Measurements from ENCODE around the gene SENP5. TPM values are rescaled to one million over a fixed set of nuclear protein-coding genes. Genes with fewer than 3 reads are reported as not detected.
A peak's percentile ranks its signal among the peaks of the same experiment; 100 is the strongest.
"Not testable (repeated sequence)": the region's sequence is repeated elsewhere in the genome, so short reads cannot be mapped to it uniquely, and the experiment has no call there.

Gene SENP5
- polyA plus RNA-seq, 4 donors, result 4.9 to 20.3 (median 5.4) TPM

DNA sequence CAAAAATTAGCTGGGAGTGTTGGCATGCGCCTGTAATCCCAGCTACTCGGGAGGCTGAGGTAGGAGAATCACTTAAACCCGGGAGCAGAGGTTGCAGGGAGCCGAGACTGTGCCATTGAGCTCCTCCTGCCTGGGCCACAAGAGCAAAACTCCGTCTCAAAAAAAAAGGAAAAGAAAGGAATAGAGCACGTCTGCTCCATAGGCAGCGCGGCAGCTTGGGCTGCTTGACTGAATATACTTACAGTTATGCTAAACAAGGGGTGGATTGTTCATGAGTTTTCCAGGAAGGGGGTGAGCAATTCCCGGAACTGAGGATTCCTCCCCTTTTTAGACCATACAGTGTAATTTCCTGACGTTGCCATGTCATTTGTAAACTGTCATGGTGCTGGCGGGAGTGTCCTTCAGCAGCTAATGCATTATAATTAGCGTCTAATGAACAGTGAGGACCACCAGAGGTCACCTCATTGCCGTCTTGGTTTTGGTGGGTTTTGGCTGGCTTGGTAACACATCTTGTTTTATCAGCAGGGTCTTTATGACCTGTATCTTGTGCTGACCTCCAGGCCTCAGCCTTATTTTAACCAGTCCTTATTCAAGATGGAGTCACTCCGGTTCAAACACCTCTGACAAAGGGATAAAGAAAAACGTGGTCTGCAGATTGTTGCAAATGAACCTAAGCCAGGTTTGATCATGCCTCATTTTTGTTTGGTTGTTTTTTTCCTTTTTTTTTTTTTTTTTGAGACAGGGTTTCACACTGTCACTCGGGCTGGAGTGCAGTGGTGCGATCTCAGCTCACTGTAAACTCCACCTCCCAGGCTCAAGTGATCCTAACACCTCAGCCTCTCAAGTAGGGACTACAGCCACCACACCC is 24.9 kb upstream of the SENP5 start:
- Histone ChIP-seq H3K27ac (ENCODE audit: low read depth in 1 of 3, low read length in 2 of 3) (no peak overlapping the region), H3K4me3 (ENCODE audit: low read depth in 1 of 3, low read length in 3 of 3) (no peak overlapping the region), H3K27me3 (ENCODE audit: control insufficient read depth in 3 of 3, insufficient read depth in 3 of 3, low read length in 3 of 3) (no peaks in the 10 kb centered on the region), H3K36me3 (ENCODE audit: control insufficient read depth in 3 of 3, insufficient read depth in 2 of 3, low read depth in 1 of 3, low read length in 3 of 3) (no peaks in the 10 kb centered on the region), H3K4me1 (ENCODE audit: control insufficient read depth in 3 of 3, insufficient read depth in 2 of 3, low read depth in 1 of 3, low read length in 2 of 3) (no peaks in the 10 kb centered on the region), H3K9me3 (ENCODE audit: control insufficient read depth in 2 of 2, insufficient read depth in 1 of 2, low read depth in 1 of 2, low read length in 1 of 2) (no peaks in the 10 kb centered on the region)
- FAIRE-seq (no peak), DNase-seq (peak in 1 of 2 donors; percentile 16)
- whole genome bisulfite sequencing, 3 donors, result 61 to 82% (median 77%) methylated on average over 17 of the region's 17 CpGs

DNA sequence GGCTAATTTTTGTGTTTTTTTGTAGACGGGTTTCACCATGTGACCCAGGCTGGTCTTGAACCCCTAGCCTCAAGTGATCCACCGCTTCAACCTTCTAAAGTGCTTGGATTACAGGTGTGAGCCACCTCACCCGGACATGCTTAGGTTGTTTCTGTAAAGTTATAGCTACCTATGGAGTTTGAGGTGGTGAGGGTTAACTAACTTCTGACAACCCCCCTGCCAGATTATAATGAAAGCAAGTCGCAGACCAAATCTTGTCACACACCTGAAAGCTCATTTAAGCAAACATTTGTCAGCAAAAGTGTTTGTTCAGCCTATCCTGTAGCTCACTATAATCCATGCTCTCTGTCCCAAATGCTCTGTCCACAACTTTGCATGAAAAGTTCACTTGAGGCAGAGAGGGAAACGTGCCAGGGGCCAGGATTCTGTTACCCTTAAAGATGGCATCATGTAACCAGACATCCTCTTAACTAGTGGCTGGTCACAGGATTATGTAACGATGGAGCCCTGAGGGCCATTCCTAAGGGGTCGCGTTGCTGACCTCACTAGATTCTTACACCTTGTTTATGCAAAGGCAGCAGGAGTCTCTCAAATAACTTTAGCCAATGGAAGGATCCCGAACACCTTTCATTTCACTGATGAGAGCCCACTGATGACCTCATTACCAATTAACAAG is 24.1 kb upstream of the SENP5 start:
- WGBS, 3 donors, result 79 to 82% (median 80%) methylated on average over 9 of the region's 9 CpGs
- Histone ChIP-seq H3K9me3 (ENCODE audit: control insufficient read depth in 2 of 2, insufficient read depth in 1 of 2, low read depth in 1 of 2, low read length in 1 of 2) (peaks cover 0 to 3% of the 10 kb centered on the region in 2 donors), H3K27ac (ENCODE audit: low read depth in 1 of 3, low read length in 2 of 3) (no peak overlapping the region), H3K27me3 (ENCODE audit: control insufficient read depth in 3 of 3, insufficient read depth in 3 of 3, low read length in 3 of 3) (no peaks in the 10 kb centered on the region), H3K36me3 (ENCODE audit: control insufficient read depth in 3 of 3, insufficient read depth in 2 of 3, low read depth in 1 of 3, low read length in 3 of 3) (no peaks in the 10 kb centered on the region), H3K4me3 (ENCODE audit: low read depth in 1 of 3, low read length in 3 of 3) (no peak overlapping the region), H3K4me1 (ENCODE audit: control insufficient read depth in 3 of 3, insufficient read depth in 2 of 3, low read depth in 1 of 3, low read length in 2 of 3) (no peaks in the 10 kb centered on the region)
- DNase-seq (no peak), FAIRE-seq (no peak)

GRCh38 chr3:196844235-196845219 is 23.2 kb upstream of the SENP5 start:
- DNase-seq; H3K4me3 ChIP-seq (ENCODE audit: low read depth in 1 of 3, low read length in 3 of 3); H3K36me3 ChIP-seq (ENCODE audit: control insufficient read depth in 3 of 3, insufficient read depth in 2 of 3, low read depth in 1 of 3, low read length in 3 of 3); H3K27me3 ChIP-seq (ENCODE audit: control insufficient read depth in 3 of 3, insufficient read depth in 3 of 3, low read length in 3 of 3); H3K27ac ChIP-seq (ENCODE audit: low read depth in 1 of 3, low read length in 2 of 3); H3K4me1 ChIP-seq (ENCODE audit: control insufficient read depth in 3 of 3, insufficient read depth in 2 of 3, low read depth in 1 of 3, low read length in 2 of 3); H3K9me3 ChIP-seq (ENCODE audit: control insufficient read depth in 2 of 2, insufficient read depth in 1 of 2, low read depth in 1 of 2, low read length in 1 of 2); FAIRE-seq: not testable (repeated sequence)
- WGBS, 3 donors, result 87 to 90% (median 88%) methylated on average over 20 of the region's 22 CpGs

GRCh38 chr3:196848375-196848774 is 19.3 kb upstream of the SENP5 start:
- H3K36me3 ChIP-seq (ENCODE audit: control insufficient read depth in 3 of 3, insufficient read depth in 2 of 3, low read depth in 1 of 3, low read length in 3 of 3); H3K4me1 ChIP-seq (ENCODE audit: control insufficient read depth in 3 of 3, insufficient read depth in 2 of 3, low read depth in 1 of 3, low read length in 2 of 3); H3K4me3 ChIP-seq (ENCODE audit: low read depth in 1 of 3, low read length in 3 of 3); H3K27ac ChIP-seq (ENCODE audit: low read depth in 1 of 3, low read length in 2 of 3); FAIRE-seq; H3K27me3 ChIP-seq (ENCODE audit: control insufficient read depth in 3 of 3, insufficient read depth in 3 of 3, low read length in 3 of 3); H3K9me3 ChIP-seq (ENCODE audit: control insufficient read depth in 2 of 2, insufficient read depth in 1 of 2, low read depth in 1 of 2, low read length in 1 of 2); DNase-seq: not testable (repeated sequence)
- WGBS, 3 donors, result 85 to 89% (median 86%) methylated on average over 4 of the region's 4 CpGs

GRCh38 chr3:196849180-196849741 is 18.5 kb upstream of the SENP5 start:
- Histone ChIP-seq H3K4me1 (ENCODE audit: control insufficient read depth in 3 of 3, insufficient read depth in 2 of 3, low read depth in 1 of 3, low read length in 2 of 3) (no peaks in the 10 kb centered on the region), H3K36me3 (ENCODE audit: control insufficient read depth in 3 of 3, insufficient read depth in 2 of 3, low read depth in 1 of 3, low read length in 3 of 3) (no peaks in the 10 kb centered on the region), H3K27ac (ENCODE audit: low read depth in 1 of 3, low read length in 2 of 3) (no peak overlapping the region), H3K9me3 (ENCODE audit: control insufficient read depth in 2 of 2, insufficient read depth in 1 of 2, low read depth in 1 of 2, low read length in 1 of 2) (peaks cover 0 to 7% of the 10 kb centered on the region in 2 donors), H3K4me3 (ENCODE audit: low read depth in 1 of 3, low read length in 3 of 3) (no peak overlapping the region), H3K27me3 (ENCODE audit: control insufficient read depth in 3 of 3, insufficient read depth in 3 of 3, low read length in 3 of 3) (no peaks in the 10 kb centered on the region)
- 75 to 83% (median 81%) methylated on average over 11 of the region's 11 CpGs for WGBS, 3 donors
- DNase-seq (no peak), FAIRE-seq (no peak)

DNA sequence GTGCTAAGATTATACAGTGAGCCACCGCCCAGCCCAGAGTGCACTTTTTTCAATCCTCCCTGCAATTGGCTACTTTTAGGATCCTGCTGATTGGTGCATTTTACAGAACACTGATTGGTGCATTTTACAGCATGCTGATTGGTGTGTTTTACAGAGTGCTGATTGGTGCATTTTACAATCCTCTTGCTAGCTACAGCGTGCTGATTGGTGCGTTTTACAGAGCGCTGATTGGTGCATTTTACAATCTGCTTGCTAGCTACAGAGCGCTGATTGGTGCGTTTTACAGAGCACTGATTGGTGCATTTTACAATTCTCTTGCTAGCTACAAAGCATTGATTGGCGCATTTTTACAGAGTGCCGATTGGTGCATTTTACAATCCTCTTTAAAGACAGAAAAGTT is 4.7 kb upstream of the SENP5 start:
- FAIRE-seq; H3K4me3 ChIP-seq (ENCODE audit: low read depth in 1 of 3, low read length in 3 of 3); H3K36me3 ChIP-seq (ENCODE audit: control insufficient read depth in 3 of 3, insufficient read depth in 2 of 3, low read depth in 1 of 3, low read length in 3 of 3); H3K4me1 ChIP-seq (ENCODE audit: control insufficient read depth in 3 of 3, insufficient read depth in 2 of 3, low read depth in 1 of 3, low read length in 2 of 3); DNase-seq; H3K27ac ChIP-seq (ENCODE audit: low read depth in 1 of 3, low read length in 2 of 3); H3K27me3 ChIP-seq (ENCODE audit: control insufficient read depth in 3 of 3, insufficient read depth in 3 of 3, low read length in 3 of 3); H3K9me3 ChIP-seq (ENCODE audit: control insufficient read depth in 2 of 2, insufficient read depth in 1 of 2, low read depth in 1 of 2, low read length in 1 of 2): not testable (repeated sequence)
- WGBS, 3 donors, result 94 to 96% (median 95%) methylated on average over 8 of the region's 8 CpGs

DNA sequence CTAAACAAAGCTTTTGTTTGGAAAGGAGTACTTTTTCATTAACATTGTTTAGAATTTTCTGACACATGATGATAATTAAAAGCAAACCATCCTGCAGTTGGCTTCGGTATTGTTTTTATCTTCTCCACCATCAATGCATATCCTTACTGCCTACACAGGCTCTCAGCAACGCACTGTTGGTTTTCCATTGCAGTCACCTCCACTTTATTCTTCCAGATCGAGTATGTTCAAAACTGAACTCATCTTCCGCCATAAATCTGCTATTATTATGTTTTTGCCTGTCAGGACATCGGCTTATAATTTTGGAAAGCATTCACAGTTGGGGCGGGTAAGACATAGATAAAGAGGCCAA is 589 bp upstream of the SENP5 start:
- H3K9me3 ChIP-seq (ENCODE audit: control insufficient read depth in 2 of 2, insufficient read depth in 1 of 2, low read depth in 1 of 2, low read length in 1 of 2), result peaks cover 0 to 8% of the 10 kb centered on the region in 2 donors
- H3K36me3 ChIP-seq (ENCODE audit: control insufficient read depth in 3 of 3, insufficient read depth in 2 of 3, low read depth in 1 of 3, low read length in 3 of 3), result peaks cover 0 to 7% (median 0%) of the 10 kb centered on the region in 3 donors
- H3K4me3 ChIP-seq (ENCODE audit: low read depth in 1 of 3, low read length in 3 of 3), result peak overlapping the region; percentile 33 to 92 (median 56)
- H3K27ac ChIP-seq (ENCODE audit: low read depth in 1 of 3, low read length in 2 of 3), result peak overlapping the region; percentile 86 to 90 (median 89)
- WGBS, 3 donors, result 17 to 26% (median 18%) methylated on average over 6 of the region's 6 CpGs
- no peak for FAIRE-seq
- H3K4me1 ChIP-seq (ENCODE audit: control insufficient read depth in 3 of 3, insufficient read depth in 2 of 3, low read depth in 1 of 3, low read length in 2 of 3), result peaks cover 0 to 10% (median 3%) of the 10 kb centered on the region in 3 donors
- DNase-seq, result no peak
- no peaks in the 10 kb centered on the region for H3K27me3 ChIP-seq (ENCODE audit: control insufficient read depth in 3 of 3, insufficient read depth in 3 of 3, low read length in 3 of 3)

- Histone ChIP-seq H3K4me1 (ENCODE audit: control insufficient read depth in 3 of 3, insufficient read depth in 2 of 3, low read depth in 1 of 3, low read length in 2 of 3) (peaks cover 0 to 10% (median 3%) of the 10 kb centered on the region in 3 donors), H3K27ac (ENCODE audit: low read depth in 1 of 3, low read length in 2 of 3) (peak overlapping the region; percentile 90 to 99 (median 97)), H3K27me3 (ENCODE audit: control insufficient read depth in 3 of 3, insufficient read depth in 3 of 3, low read length in 3 of 3) (no peaks in the 10 kb centered on the region), H3K36me3 (ENCODE audit: control insufficient read depth in 3 of 3, insufficient read depth in 2 of 3, low read depth in 1 of 3, low read length in 3 of 3) (peaks cover 0 to 7% (median 0%) of the 10 kb centered on the region in 3 donors), H3K9me3 (ENCODE audit: control insufficient read depth in 2 of 2, insufficient read depth in 1 of 2, low read depth in 1 of 2, low read length in 1 of 2) (peaks cover 0 to 3% of the 10 kb centered on the region in 2 donors), H3K4me3 (ENCODE audit: low read depth in 1 of 3, low read length in 3 of 3) (peak overlapping the region; percentile 81 to 98 (median 92))
- WGBS, 3 donors, result 0% methylated on average over 20 to 29 of the region's 29 CpGs
- no peak for FAIRE-seq
- DNase-seq, result peak in 1 of 2 donors; percentile 31
Measured at GRCh38 chr3:196868297-196868661, 559 bp downstream of the SENP5 start.

All from small intestine (tissue), 7 donors.